Type B pancreatic cell (in vitro differentiated cells): ENCODE measurements around the gene PITX1. TPM values are rescaled to one million over a fixed set of nuclear protein-coding genes. Genes with fewer than 3 reads are reported as not detected.

Experiments
- DNase-seq: peaks from one replicate; pipeline ENCODE4 v3.0.0; 2021; ENCODE audit warnings: mixed read lengths; ENCODE audit not compliant: unreplicated experiment; ENCODE audit errors: extremely low spot score
- H3K27ac Mint-ChIP-seq: 2 replicates; pipeline ENCODE4 v1.8.0; 2021; ENCODE audit warnings: mild to moderate bottlenecking, mixed read lengths
- H3K27me3 Mint-ChIP-seq: 2 replicates; pipeline ENCODE4 v1.8.0; 2021; ENCODE audit warnings: mixed read lengths
- H3K36me3 Mint-ChIP-seq: 2 replicates; pipeline ENCODE4 v1.8.0; 2021; ENCODE audit warnings: mixed read lengths
- H3K4me1 Mint-ChIP-seq: one replicate; pipeline ENCODE4 v1.8.0; 2021; ENCODE audit warnings: mixed read lengths; ENCODE audit not compliant: unreplicated experiment
- H3K4me3 Mint-ChIP-seq: 2 replicates; pipeline ENCODE4 v1.8.0; 2021; ENCODE audit warnings: mild to moderate bottlenecking, mixed read lengths
- H3K9me3 Mint-ChIP-seq: 2 replicates; pipeline ENCODE4 v1.8.0; 2021; ENCODE audit warnings: mixed read lengths
- CTCF ChIP-seq: fragments of 200-600 bp; sonication (generic); conservative IDR thresholded peaks from 2 replicates; pipeline ENCODE4 v1.5.0; 2021; ENCODE audit warnings: antibody characterized with exemption, mild to moderate bottlenecking
- total RNA-seq: library from RNA; stranded (reverse); gene quantifications from 2 replicates; pipeline ENCODE4 v1.2.1, GENCODE V29; 2021; ENCODE audit warnings: low replicate concordance

PITX1 gene
- total RNA-seq, 1 donor from 2014 or later, result 6.3 TPM

- Mint-ChIP-seq H3K9me3 (no peaks in the 10 kb centered on the region), H3K4me1 (no peaks in the 10 kb centered on the region), H3K27ac (no peak overlapping the region), H3K36me3 (no peaks in the 10 kb centered on the region), H3K27me3 (peaks cover 66% of the 10 kb centered on the region), H3K4me3 (no peak overlapping the region)
- no peak for DNase-seq
- TF ChIP-seq CTCF, result no peak
Measured at GRCh38 chr5:135019314-135019713, 14.7 kb downstream of the PITX1 start.

- DNase-seq, result no peak
- Mint-ChIP-seq H3K4me3 (no peak overlapping the region), H3K9me3 (no peaks in the 10 kb centered on the region), H3K27ac (no peak overlapping the region), H3K27me3 (peaks cover 69% of the 10 kb centered on the region), H3K4me1 (no peaks in the 10 kb centered on the region), H3K36me3 (no peaks in the 10 kb centered on the region)
- no peak for TF ChIP-seq CTCF
Measured at GRCh38 chr5:135018457-135018856, 15.6 kb downstream of the PITX1 start.

- H3K4me1 Mint-ChIP-seq, result no peaks in the 10 kb centered on the region
- H3K36me3 Mint-ChIP-seq, result no peaks in the 10 kb centered on the region
- H3K4me3 Mint-ChIP-seq, result no peak overlapping the region
- no peaks in the 10 kb centered on the region for H3K9me3 Mint-ChIP-seq
- DNase-seq, result peak; percentile 45
- TF ChIP-seq CTCF, result no peak
- H3K27me3 Mint-ChIP-seq, result peaks cover 61% of the 10 kb centered on the region
- no peak overlapping the region for H3K27ac Mint-ChIP-seq
Measured at GRCh38 chr5:135016861-135017290, 17.2 kb downstream of the PITX1 start.

GRCh38 chr5:135015942-135016341 lies 18.1 kb downstream of the PITX1 start:
- H3K4me1 Mint-ChIP-seq, result no peaks in the 10 kb centered on the region
- TF ChIP-seq CTCF, result no peak
- no peak overlapping the region for H3K27ac Mint-ChIP-seq
- no peak overlapping the region for H3K4me3 Mint-ChIP-seq
- DNase-seq, result no peak
- H3K27me3 Mint-ChIP-seq, result peaks cover 52% of the 10 kb centered on the region
- H3K36me3 Mint-ChIP-seq, result no peaks in the 10 kb centered on the region
- no peaks in the 10 kb centered on the region for H3K9me3 Mint-ChIP-seq

- Mint-ChIP-seq H3K4me1 (no peaks in the 10 kb centered on the region), H3K36me3 (no peaks in the 10 kb centered on the region), H3K9me3 (no peaks in the 10 kb centered on the region), H3K27me3 (peaks cover 40% of the 10 kb centered on the region), H3K27ac (no peak overlapping the region), H3K4me3 (no peak overlapping the region)
- TF ChIP-seq CTCF, result no peak
- DNase-seq, result no peak
Measured at GRCh38 chr5:135013947-135014570, 20.0 kb downstream of the PITX1 start.
